HG03159 (cell line): ENCODE data around the gene MLKL.
"Not testable (repeated sequence)": the region's sequence is repeated elsewhere in the genome, so short reads cannot be mapped to it uniquely, and the experiment has no call there.

Experiments
- ATAC-seq: cut with Tn5 transposase; IDR thresholded peaks from one replicate; pipeline ENCODE4 v1.9.1; 2021; ENCODE audit warnings: mild to moderate bottlenecking, moderate library complexity; ENCODE audit not compliant: unreplicated experiment

Gene MLKL

GRCh38 chr16:74732707-74733350 is 32.2 kb upstream of the MLKL start:
- ATAC-seq = no peak

DNA sequence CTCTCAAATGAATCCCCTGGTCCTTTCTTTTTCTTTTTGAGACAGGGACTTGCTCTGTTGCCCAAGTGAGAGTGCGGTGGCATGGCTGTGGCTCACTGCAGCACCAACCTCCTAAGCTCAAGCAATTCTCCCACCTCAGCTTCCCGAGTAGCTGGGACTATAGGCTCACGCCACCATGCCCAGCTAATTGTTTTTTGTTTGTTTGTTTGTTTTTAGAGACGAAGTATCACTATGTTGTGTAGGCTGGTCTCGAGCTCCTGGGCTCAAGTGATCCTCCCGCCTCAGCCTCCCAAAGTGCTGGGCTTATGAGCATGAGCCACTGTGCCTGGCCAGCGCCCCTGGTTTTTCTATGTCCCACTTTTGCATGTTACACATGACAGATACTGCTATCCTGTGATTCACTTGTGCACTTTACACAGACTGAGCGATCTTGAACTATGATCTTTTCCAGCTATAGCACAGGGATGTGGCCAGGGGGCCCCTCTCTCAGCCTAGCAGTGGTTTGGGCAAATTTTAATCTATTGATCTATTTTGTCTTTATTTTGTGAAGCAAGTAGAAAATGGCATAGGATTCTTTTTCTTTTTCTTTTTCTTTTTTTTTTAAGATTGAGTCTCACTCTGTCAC is 31.3 kb upstream of the MLKL start:
- ATAC-seq = no peak

GRCh38 chr16:74729783-74730683 is 29.4 kb upstream of the MLKL start:
- ATAC-seq = no peak

- no peak for ATAC-seq
These were observed 27.2 kb upstream of the MLKL start for GRCh38 chr16:74727903-74728302.

- ATAC-seq = no peak
These were observed 26.1 kb upstream of the MLKL start for GRCh38 chr16:74726716-74727115.

GRCh38 chr16:74725651-74726455 is 25.2 kb upstream of the MLKL start:
- no peak for ATAC-seq

DNA sequence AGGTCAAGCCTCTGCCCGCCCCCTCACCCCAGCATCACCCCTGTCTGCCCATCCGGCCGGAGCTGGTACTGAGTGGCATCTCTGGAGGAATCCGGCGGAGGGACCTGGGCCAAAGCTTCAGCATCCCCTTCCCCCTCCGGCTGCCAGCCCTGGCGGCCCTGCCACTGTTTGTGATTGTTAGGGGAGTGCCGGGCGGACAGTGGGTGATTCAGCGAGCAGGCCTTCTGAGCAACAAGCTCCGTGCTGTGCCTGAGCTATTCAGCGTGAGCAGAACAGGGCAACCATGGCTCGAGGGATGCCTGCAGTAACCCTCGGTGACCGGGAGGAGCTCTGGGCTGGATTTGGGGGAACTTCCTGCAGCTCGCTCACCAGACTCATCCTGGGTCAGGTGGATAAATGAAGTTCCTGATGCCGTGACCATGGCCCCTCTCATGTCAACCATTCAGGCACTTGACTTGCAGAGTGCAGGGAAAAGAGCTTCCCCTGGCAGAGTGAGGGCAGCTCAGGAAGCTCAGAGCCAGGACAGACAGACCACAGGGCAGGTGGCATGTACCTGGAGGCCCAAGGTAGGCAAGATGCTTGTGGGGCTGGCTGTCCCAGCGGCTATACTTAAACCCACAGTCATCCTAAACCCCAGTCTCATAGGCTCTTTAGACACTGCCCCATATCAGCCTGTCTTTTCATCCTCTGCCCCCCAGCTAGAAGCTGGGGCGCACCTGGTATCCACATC is 24.3 kb upstream of the MLKL start:
- no peak for ATAC-seq

- ATAC-seq = no peak
These were observed 22.6 kb upstream of the MLKL start for GRCh38 chr16:74723256-74723655.

DNA sequence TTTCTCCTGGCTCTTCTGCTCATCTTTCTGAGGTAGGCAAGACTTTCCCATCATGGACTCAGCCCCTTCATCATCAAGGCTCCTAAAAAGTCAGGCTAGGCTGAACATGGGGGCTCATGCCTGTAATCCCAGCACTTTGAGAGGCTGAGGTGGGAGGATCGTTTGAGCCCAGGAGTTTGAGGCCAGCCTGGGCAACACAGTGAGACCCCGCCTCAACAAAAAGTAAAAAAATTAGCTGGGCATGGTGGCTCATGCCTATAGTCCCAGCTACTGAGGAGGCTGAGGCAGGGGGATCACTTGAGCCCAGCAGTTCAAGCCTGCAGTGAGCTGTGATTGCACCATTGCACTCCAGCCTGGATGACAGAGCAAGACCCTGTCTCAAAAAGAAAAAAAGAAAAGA is 21.5 kb upstream of the MLKL start:
- not testable (repeated sequence) for ATAC-seq

- ATAC-seq = no peak
These were observed 21.1 kb upstream of the MLKL start for GRCh38 chr16:74721716-74722115.

GRCh38 chr16:74720579-74720978 is 19.9 kb upstream of the MLKL start:
- ATAC-seq = no peak

GRCh38 chr16:74718741-74719610 is 18.3 kb upstream of the MLKL start:
- no peak for ATAC-seq

GRCh38 chr16:74718140-74718539 is 17.5 kb upstream of the MLKL start:
- no peak for ATAC-seq

- ATAC-seq = no peak
These were observed 16.7 kb upstream of the MLKL start for GRCh38 chr16:74717367-74717766.

GRCh38 chr16:74716355-74716754 is 15.7 kb upstream of the MLKL start:
- no peak for ATAC-seq

DNA sequence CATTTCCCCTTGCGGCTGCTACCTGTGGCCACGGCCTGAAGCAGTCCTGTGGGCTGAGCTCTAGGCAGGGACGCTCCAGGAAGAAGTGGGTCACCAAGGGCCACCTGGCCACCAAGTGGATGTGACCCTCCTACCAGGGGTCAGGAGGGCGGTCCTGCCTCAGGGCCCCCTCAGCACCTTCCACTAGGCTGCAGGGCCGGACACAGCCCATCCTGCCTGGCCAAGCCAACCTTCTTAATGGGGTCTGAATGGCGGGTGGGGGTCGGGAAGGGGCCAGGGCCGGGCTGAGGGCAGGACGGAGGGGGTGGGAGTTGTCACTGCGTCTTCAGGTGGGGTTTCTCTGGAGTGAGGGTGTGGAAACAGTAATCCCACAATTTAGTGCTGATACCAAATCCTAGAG is 13.2 kb upstream of the MLKL start:
- ATAC-seq = no peak

DNA sequence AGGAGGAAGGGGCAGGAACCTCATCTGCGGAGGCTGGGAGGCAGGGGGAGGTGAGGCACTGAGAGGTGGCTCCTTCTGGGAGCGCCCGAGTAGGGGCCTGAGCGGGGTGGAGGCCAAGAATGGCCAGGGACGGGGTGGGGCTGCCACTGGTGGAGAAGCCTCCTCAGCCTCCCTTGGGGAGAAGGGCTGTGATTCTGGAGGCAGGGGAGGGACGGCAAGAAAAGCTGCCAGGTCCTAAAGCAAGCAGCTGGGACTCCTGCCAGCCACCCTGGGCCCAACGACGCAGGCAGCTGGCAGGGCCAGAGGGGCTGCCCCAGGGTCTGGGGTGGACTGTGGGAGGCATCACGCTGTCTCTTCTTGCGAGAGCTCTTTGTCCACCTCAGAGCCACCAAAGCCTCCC is 12.7 kb upstream of the MLKL start:
- ATAC-seq = no peak

- no peak for ATAC-seq
These were observed 11.3 kb upstream of the MLKL start for GRCh38 chr16:74711938-74712337.

DNA sequence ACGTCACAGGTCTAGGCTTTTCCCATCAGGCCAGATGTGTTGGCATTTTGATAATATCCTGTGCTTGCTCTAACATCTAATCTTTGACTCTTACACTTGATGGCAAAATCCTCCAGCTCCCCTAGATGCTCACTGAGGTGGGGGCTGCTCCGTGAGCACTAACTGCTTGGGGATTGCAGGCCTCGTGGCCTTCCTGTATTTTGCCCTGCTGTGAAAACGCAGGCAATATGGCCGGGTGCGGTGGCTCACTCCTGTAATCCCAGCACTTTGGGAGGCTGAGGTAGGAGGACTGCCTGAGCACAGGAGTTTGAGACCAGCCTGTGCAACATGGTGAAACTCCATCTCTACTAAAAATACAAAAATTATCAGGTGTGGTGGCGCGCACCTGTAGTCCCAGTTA is 9.7 kb upstream of the MLKL start:
- ATAC-seq = no peak
